Activated CD4-positive, alpha-beta T cell treated with anti-CD3 and anti-CD28 coated beads, Interleukin-2, amount 50 U/mL, for 48 hours (primary cell): ENCODE results near the gene DNAJC7.
"Not testable (repeated sequence)": the region's sequence is repeated elsewhere in the genome, so short reads cannot be mapped to it uniquely, and the experiment has no call there.

Experiments
- DNase-seq, 2 experiments: peaks; one replicate each; pipeline ENCODE4 v3.0.0-alpha.2; 2020

The DNAJC7 gene

DNA sequence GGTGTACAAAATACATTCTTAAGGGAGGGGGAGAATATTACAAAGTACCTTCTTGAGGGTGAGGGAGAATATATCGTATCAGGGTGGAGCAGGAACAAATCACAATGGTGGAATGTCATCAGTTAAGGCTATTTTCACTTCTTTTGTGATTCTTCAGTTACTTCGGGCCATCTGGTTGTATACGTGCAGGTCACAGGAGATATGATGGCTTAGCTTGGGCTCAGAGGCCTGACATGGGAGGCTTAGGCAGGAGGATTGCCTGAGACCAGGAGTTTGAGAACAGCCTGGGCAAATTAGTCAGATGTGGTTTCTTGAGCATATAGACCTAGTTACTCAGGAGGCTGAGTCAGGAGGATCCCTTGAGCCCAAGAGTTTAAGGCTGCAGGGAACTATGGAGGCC, 73.7 kb downstream of the DNAJC7 start:
- DNase-seq = no peak

DNA sequence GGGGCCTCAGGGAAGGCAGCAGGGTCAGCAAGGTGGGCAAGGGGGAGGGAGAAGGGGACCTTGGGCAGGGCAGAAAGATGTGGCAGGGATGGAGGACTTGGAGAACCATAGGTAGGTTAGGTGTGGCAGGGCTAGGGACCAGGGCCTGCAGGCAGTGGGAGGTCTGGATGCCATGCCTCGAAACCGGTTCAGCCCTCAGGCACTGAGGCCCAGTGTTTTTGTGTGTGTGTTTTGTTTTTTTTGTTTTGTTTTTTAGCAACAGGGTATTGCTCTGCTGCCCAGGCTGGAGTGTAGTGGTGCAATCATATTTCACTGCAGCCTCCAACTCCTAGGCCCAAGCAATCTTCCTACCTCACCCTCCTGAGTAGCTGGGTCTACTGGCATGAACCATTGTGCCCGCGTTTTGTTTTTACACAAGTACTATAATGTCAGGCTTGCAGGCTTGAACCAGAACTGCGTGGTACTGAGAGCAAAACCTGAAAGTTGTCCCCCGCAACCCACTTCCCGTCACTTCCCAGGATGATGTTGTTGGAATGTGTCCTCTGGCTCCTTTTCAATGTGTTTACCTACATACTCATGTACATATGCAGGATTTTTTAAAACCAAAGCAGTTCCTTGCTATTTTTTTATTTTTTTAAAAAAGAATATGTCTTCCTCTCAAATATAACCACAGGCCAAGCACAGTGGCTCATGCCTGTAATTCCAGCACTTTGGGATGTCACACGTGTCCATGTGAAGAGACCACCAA, 74.4 kb downstream of the DNAJC7 start:
- DNase-seq = no peak

DNA sequence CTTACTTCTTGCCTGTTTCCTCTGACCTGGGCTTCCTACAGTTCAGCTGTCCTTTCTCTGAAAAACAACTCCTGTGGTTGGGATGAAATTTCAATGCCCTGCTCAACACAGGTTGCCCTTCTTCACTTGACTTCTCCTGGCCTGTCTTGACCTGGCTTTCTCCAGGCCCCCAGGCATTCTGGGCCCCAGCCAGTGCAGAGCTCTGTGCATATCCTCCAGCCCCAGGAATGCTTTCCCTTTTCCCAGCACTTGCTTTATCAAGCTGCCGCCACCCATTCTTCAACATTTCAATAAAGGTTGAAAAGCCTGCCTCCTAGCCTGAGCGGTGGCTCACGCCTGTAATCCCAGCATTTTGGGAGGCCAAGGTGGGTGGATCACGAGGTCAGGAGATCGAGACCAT, 76.1 kb downstream of the DNAJC7 start:
- DNase-seq = no peak

DNA sequence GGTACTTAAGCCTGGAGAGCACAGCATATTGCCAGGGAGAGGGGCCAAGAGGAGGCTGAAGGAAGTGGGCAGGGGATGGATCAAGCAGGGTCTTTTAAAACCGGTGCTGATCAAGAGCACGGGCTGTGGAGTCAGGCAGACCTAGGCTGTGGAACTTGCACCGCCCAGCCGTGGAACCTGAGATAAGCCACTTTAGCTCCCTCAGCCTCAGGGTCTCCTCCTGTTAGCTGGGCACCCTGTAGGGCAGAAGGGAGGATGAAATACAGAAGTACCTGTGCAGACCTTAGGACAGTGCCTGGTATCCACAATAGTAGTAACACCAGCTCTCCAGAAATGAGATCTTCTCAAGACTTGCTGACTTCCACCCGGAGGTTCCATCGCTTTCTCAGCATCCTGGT, 77.5 kb downstream of the DNAJC7 start:
- DNase-seq = no peak

GRCh38 chr17:41939044-41939692, 78.1 kb downstream of the DNAJC7 start:
- no peak for DNase-seq

DNA sequence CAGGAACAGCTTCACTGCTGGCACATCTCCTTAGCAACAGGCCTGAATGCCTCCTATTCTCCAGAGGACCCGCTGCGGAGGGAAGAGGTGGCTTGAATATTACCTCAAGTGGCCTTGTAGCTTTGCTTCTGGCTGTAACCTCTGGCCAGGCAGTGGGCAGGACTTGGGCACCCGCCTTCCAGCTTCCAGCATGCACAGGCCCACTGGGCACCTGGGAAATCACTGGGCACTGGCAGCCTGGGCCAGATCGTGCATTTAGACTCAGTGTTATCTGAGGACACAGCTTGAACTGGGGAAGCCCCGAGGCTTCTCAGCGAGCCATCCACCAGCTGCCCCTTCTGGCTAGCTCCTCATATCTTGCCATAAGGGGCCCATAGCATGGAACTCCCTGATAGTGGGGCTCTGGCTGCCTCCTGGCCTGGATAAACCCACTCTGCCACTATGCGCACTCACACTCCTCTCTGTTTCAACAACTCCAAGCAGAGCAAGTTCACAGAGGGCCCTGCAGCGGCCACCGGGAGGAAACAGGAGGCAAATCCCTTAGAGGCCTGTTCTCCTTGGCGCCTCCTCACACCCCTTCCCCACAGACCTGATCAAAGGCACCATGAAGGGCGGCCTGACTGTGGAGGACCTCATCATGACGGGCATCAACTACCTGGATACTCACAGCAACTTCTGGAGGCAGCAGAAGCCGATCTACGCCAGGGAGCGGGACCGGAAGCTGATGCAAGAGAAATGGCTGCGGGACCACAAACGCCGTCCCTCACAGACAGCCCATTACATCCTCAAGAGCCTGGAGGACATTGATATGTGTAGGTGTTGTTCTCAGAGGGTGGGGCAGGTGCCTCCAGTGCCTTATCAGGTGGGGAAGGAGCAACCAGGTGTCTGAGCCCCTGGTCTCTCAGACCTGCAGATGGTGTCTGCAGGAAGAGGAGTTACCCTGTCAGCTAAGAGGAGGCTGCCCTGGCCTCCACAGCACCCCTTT, 79.0 kb downstream of the DNAJC7 start:
- DNase-seq = no peak

GRCh38 chr17:41935641-41936040, 81.6 kb downstream of the DNAJC7 start:
- DNase-seq = no peak

GRCh38 chr17:41932816-41933389, 84.3 kb downstream of the DNAJC7 start:
- no peak for DNase-seq

DNA sequence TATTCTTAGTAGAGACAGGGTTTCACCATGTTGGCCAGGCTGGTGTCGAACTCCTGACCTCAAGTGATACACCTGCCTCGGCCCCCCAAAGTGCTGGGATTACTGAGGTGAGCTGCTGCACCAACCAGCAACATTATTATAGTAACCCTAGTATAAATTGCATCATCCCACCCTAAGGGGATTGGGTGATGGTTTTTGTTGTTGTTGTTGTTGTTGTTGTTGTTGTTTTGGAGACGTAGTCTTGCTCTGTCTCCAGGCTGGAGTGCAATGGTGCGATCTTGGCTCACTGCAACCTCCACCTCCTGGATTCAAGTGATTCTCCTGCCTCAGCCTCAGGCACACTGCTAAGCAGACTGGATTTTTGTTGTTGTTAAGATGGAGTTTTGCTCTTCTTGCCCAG, 85.5 kb downstream of the DNAJC7 start:
- not testable (repeated sequence) for DNase-seq

- DNase-seq = not testable (repeated sequence)
Observed at GRCh38 chr17:41930833-41931156, 86.4 kb downstream of the DNAJC7 start.

- DNase-seq = peak; percentile 96 to 97
Observed at GRCh38 chr17:41930009-41930832, 87.0 kb downstream of the DNAJC7 start, which contains the start of gene ODAD4. Gene ODAD4, plus strand, starts transcription at chr17:41930617. Its CDS starts 107 bp downstream, at chr17:41930724.

- no peak for DNase-seq
Observed at GRCh38 chr17:41928693-41929251, 88.5 kb downstream of the DNAJC7 start.
